A204.1 (cell line): ENCODE results near the gene RPP38.

Experiments used
- FAIRE-seq: peaks from 2 replicates; lab custom pipeline; 2012; peaks lifted over from hg19 to GRCh38; lab: Jason Lieb, UNC

Gene RPP38, protein sequence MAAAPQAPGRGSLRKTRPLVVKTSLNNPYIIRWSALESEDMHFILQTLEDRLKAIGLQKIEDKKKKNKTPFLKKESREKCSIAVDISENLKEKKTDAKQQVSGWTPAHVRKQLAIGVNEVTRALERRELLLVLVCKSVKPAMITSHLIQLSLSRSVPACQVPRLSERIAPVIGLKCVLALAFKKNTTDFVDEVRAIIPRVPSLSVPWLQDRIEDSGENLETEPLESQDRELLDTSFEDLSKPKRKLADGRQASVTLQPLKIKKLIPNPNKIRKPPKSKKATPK

GRCh38 chr10:15097011-15097812, at the start of gene RPP38:
Gene RPP38 (plus strand): TSS chr10:15097355. CDS start chr10:15103315, 5,960 bp downstream.
- no peak for FAIRE-seq

DNA sequence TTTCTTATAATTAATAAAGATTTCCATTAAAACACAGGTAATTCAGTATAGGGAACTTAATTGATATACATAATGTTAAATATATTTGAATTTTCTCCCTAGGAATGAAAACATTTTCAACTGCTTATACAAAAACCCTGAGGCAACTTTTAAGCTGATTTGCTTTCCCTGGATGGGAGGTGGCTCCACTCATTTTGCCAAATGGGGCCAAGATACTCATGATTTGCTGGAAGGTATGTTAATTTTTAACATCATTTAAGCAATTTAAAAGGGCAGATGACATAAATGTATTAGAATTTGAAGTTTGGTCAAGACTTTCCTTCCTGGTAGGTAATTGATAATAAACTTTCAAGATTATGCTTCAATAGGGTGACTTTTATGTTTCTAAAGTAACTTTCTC, 47.6 kb upstream of the RPP38 start:
- no peak for FAIRE-seq

GRCh38 chr10:15052121-15052520, 45.0 kb upstream of the RPP38 start:
- no peak for FAIRE-seq

GRCh38 chr10:15053061-15053460, 44.1 kb upstream of the RPP38 start:
- no peak for FAIRE-seq

DNA sequence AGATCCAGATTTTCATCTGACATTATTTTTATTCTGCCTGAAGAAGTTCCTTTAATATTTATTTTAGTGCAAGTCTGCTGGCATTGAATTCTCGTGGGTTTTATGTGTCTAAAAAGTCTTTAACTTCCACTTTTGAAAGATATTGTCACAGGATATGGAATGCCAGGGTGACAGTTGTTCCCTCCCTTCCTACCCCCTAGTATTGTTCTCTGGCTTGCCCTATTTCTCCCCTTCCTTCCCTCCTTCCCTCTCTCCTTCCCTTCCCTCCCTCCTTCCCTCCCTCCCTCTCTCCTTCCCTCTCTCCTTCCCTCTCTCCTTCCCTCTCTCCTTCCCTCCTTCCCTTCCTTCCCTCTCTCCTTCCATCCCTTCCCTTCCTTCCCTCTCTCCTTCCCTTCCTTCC, 38.5 kb upstream of the RPP38 start:
- FAIRE-seq: no peak

GRCh38 chr10:15059914-15060313, 37.2 kb upstream of the RPP38 start:
- no peak for FAIRE-seq

- FAIRE-seq: no peak
Observed at GRCh38 chr10:15060638-15061037, 36.5 kb upstream of the RPP38 start.

GRCh38 chr10:15067154-15067553, 30.0 kb upstream of the RPP38 start:
- FAIRE-seq: no peak

DNA sequence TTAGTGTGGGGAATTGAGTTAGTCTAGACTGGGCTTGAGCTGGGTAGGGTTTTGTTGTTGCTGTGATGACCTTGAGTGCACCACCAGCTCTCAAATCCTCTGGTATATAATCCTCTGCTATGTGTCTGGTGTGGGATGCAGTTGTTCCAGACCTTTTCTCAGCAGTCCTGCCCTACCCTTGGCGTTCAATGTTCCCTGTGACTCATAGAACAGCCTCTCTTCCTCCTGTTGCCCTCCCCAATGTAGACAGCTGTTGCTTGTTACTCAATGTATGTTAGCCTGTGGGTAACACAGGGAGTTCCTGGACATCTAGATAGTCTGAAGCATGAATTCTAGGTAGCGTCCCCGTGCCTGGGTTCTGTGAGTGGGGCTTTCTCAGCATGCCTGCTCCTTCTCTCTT, 28.4 kb upstream of the RPP38 start:
- no peak for FAIRE-seq

- FAIRE-seq: no peak
Observed at GRCh38 chr10:15069230-15069629, 27.9 kb upstream of the RPP38 start.

- FAIRE-seq: no peak
Observed at GRCh38 chr10:15072358-15072757, 24.8 kb upstream of the RPP38 start.

- no peak for FAIRE-seq
Observed at GRCh38 chr10:15075421-15075820, 21.7 kb upstream of the RPP38 start.

GRCh38 chr10:15083674-15084501, 13.3 kb upstream of the RPP38 start:
- FAIRE-seq: no peak

DNA sequence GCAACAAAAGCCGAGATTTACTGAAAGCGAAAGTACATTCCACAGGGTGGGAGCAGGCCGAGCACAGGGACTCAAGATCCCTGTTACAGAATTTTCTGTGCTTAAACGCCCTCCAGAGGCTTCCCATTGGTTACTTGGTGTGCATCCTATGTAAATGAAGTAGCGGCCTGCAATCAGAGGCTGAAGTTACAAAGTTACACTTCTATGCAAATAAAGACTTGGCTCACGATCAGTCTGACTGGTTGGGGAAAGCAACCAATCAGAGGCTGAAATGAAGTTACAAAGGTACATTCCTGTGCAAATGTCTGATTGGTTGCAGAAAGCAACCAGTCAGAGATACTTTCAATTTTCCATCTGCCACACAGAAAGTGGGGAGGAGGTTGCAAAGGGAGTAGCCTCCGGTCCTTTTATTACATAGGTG, 12.6 kb upstream of the RPP38 start:
- peak; percentile 99 for FAIRE-seq

- FAIRE-seq: no peak
Observed at GRCh38 chr10:15088428-15089261, 8.5 kb upstream of the RPP38 start, which contains the start of gene ACBD7. Gene ACBD7 (minus strand): TSS chr10:15088776. CDS start chr10:15088728, 48 bp downstream.

DNA sequence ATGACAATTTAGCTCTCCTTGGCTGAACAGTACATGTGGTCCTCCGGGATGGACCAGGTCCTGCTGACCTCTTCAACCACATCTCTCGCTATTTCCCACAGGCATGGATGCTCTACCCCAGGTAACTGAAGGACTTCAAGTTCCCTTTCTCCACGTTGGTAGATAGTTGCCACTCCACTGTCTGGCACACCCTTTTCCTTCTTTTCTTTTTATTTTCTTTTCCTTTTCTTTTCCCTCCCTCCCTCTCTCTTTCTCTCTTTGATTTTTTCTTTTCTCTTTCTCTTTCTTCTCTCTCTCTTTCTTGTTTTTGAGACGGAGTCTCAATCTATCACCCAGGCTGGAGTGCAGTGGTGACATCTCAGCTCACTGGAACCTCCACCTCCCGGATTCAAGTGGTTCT, 5.7 kb upstream of the RPP38 start:
- FAIRE-seq: no peak

GRCh38 chr10:15092855-15093408, 4.2 kb upstream of the RPP38 start:
- no peak for FAIRE-seq

DNA sequence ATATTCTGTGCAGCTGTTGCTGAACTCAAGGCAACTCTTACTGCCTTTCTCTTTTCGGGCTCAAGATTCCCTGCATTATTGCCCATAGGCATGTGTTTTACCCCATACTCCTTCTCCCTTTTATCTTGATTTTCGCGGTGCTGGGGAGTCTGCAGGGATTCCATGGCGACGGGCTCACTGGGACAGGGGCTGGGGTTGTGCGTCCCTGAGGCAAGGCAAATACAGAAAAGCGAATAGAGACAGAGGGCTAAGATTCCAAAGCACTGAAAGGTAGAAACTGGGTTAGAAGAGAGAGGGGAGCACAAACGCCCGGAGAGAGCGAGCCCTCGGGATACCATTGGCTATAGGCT, 519 bp upstream of the RPP38 start:
- FAIRE-seq: no peak

GRCh38 chr10:15099886-15100285, 2.7 kb downstream of the RPP38 start:
- no peak for FAIRE-seq

DNA sequence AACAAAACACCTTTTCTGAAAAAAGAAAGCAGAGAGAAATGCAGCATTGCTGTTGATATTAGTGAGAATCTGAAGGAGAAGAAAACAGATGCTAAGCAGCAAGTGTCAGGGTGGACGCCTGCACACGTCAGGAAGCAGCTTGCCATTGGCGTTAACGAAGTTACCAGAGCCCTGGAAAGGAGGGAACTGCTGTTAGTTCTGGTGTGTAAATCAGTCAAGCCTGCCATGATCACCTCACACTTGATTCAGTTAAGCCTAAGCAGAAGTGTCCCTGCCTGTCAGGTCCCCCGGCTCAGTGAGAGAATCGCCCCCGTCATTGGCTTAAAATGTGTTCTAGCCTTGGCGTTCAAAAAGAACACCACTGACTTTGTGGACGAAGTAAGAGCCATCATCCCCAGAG, 6.4 kb downstream of the RPP38 start:
- FAIRE-seq: no peak

- no peak for FAIRE-seq
Observed at GRCh38 chr10:15106352-15107013, 9.3 kb downstream of the RPP38 start.
